H9 (cell line): Measurements from ENCODE around the gene DEPDC1B. TPM values are rescaled to one million over a fixed set of nuclear protein-coding genes. Genes with fewer than 3 reads are reported as not detected.

Source experiments
- DNase-seq: peaks from one replicate; pipeline ENCODE4 v3.0.0-alpha.2; 2017
- H2AFZ ChIP-seq: one replicate; pipeline ENCODE4 v1.6.1; 2013; ENCODE audit warnings: mild to moderate bottlenecking, low read length, control low read depth, moderate library complexity
- H2AK5ac ChIP-seq: 2 replicates; pipeline ENCODE4 v1.6.1; 2013; ENCODE audit warnings: low read length, control low read depth, mixed read lengths; ENCODE audit not compliant: insufficient read length
- H2BK120ac ChIP-seq: one replicate; pipeline ENCODE4 v1.6.1; 2013; ENCODE audit warnings: low read depth, mild to moderate bottlenecking, low read length, control low read depth, inconsistent platforms; ENCODE audit not compliant: poor library complexity, severe bottlenecking
- H2BK12ac ChIP-seq: 2 replicates; pipeline ENCODE4 v1.6.1; 2013; ENCODE audit warnings: low read length, control low read depth, mixed read lengths, low read depth; ENCODE audit not compliant: insufficient read length
- H2BK15ac ChIP-seq: 2 replicates; pipeline ENCODE4 v1.6.1; 2013; ENCODE audit warnings: low read depth, low read length, control low read depth
- H2BK20ac ChIP-seq: one replicate; pipeline ENCODE4 v1.6.1; 2013; ENCODE audit warnings: low read depth, mild to moderate bottlenecking, low read length, control low read depth, inconsistent platforms; ENCODE audit not compliant: poor library complexity, severe bottlenecking
- H2BK5ac ChIP-seq: 2 replicates; pipeline ENCODE4 v1.6.1; 2013; ENCODE audit warnings: low read length, control low read depth, mixed read lengths; ENCODE audit not compliant: insufficient read length
- H3K14ac ChIP-seq: 2 replicates; pipeline ENCODE4 v1.6.1; 2013; ENCODE audit warnings: low read length, control low read depth; ENCODE audit not compliant: insufficient read depth
- H3K18ac ChIP-seq: 2 replicates; pipeline ENCODE4 v1.6.1; 2013; ENCODE audit warnings: low read depth, mild to moderate bottlenecking, mixed read lengths, low read length, control low read depth; ENCODE audit not compliant: insufficient read length
- H3K23ac ChIP-seq: 2 replicates; pipeline ENCODE4 v1.6.1; 2013; ENCODE audit warnings: low read length, control low read depth, mixed read lengths, low read depth; ENCODE audit not compliant: insufficient read length
- H3K23me2 ChIP-seq: 2 replicates; pipeline ENCODE4 v1.6.1; 2013; ENCODE audit warnings: low read depth, mild to moderate bottlenecking, mixed read lengths, low read length, control low read depth; ENCODE audit not compliant: insufficient read length, poor library complexity, severe bottlenecking
- H3K27ac ChIP-seq: 2 replicates; pipeline ENCODE4 v1.5.1; 2013; ENCODE audit warnings: low read length, control low read depth, mixed read lengths, low read depth; ENCODE audit not compliant: insufficient read length
- H3K27me3 ChIP-seq: 2 replicates; pipeline ENCODE4 v1.6.1; 2013; ENCODE audit warnings: low read length, control low read depth, inconsistent platforms; ENCODE audit not compliant: insufficient read depth
- H3K4ac ChIP-seq: 2 replicates; pipeline ENCODE4 v1.6.1; 2013; ENCODE audit warnings: low read depth, mild to moderate bottlenecking, control low read depth, inconsistent platforms, low read length, moderate library complexity
- H3K4me1 ChIP-seq: 2 replicates; pipeline ENCODE4 v1.6.1; 2013; ENCODE audit warnings: low read length, control low read depth, inconsistent platforms; ENCODE audit not compliant: insufficient read depth
- H3K4me2 ChIP-seq: 2 replicates; pipeline ENCODE4 v1.6.1; 2013; ENCODE audit warnings: low read length, control low read depth, mixed read lengths; ENCODE audit not compliant: insufficient read length, insufficient read depth
- H3K56ac ChIP-seq: 2 replicates; pipeline ENCODE4 v1.6.1; 2013; ENCODE audit warnings: low read depth, mild to moderate bottlenecking, mixed read lengths, low read length, control low read depth; ENCODE audit not compliant: insufficient read length
- H3K79me1 ChIP-seq: 2 replicates; pipeline ENCODE4 v1.6.1; 2013; ENCODE audit warnings: low read depth, mild to moderate bottlenecking, moderate library complexity, low read length, control low read depth, inconsistent platforms; ENCODE audit not compliant: insufficient read depth, poor library complexity, severe bottlenecking
- H3K79me2 ChIP-seq: 2 replicates; pipeline ENCODE4 v1.6.1; 2013; ENCODE audit warnings: low read length, control low read depth, inconsistent platforms; ENCODE audit not compliant: insufficient read depth
- H3K9ac ChIP-seq: 2 replicates; pipeline ENCODE4 v1.6.1; 2013; ENCODE audit warnings: low read length, control low read depth, mixed read lengths; ENCODE audit not compliant: insufficient read length; ENCODE audit errors: extremely low read depth
- H3K9me3 ChIP-seq: one replicate; pipeline ENCODE4 v1.6.1; 2013; ENCODE audit warnings: low read depth, low read length, inconsistent platforms; ENCODE audit not compliant: control insufficient read depth
- H3T11ph ChIP-seq: one replicate; pipeline ENCODE4 v1.6.1; 2013; ENCODE audit warnings: mild to moderate bottlenecking, low read length, control low read depth, inconsistent platforms
- H4K20me1 ChIP-seq: one replicate; pipeline ENCODE4 v1.6.1; 2013; ENCODE audit not compliant: control insufficient read depth, insufficient read length, insufficient read depth
- H4K5ac ChIP-seq: 2 replicates; pipeline ENCODE4 v1.6.1; 2013; ENCODE audit warnings: low read depth, mild to moderate bottlenecking, mixed read lengths, low read length, control low read depth; ENCODE audit not compliant: insufficient read length
- H4K8ac ChIP-seq: replicated peaks from 2 replicates; pipeline ENCODE4 v1.6.1; 2013; ENCODE audit warnings: low read length, control low read depth, mixed read lengths, low read depth; ENCODE audit not compliant: insufficient read length
- H4K91ac ChIP-seq: 2 replicates; pipeline ENCODE4 v1.6.1; 2013; ENCODE audit warnings: low read depth, mild to moderate bottlenecking, moderate library complexity, mixed read lengths, low read length, control low read depth; ENCODE audit not compliant: insufficient read length
- H3K27ac Mint-ChIP-seq, 3 experiments: 2 replicates in 2 of 3; 3 replicates in 1 of 3; pipeline ENCODE4 v1.8.0; 2020 to 2021; ENCODE audit warnings: mixed read lengths in 3 of 3, mild to moderate bottlenecking in 1 of 3, moderate library complexity in 1 of 3
- H3K27me3 Mint-ChIP-seq: 2 replicates; pipeline ENCODE4 v1.8.0; 2021; ENCODE audit warnings: low read depth, mild to moderate bottlenecking, moderate library complexity, mixed read lengths
- H3K36me3 Mint-ChIP-seq, 3 experiments: 2 replicates in 2 of 3; 3 replicates in 1 of 3; pipeline ENCODE4 v1.8.0; 2020 to 2021; ENCODE audit warnings: low read depth in 3 of 3, mixed read lengths in 3 of 3; ENCODE audit not compliant: insufficient read depth in 1 of 3
- H3K4me1 Mint-ChIP-seq, 2 experiments: 2 replicates each; pipeline ENCODE4 v1.8.0; 2020; ENCODE audit warnings: mixed read lengths in 2 of 2
- H3K4me3 Mint-ChIP-seq, 2 experiments: 2 replicates in 1 of 2; 3 replicates in 1 of 2; pipeline ENCODE4 v1.8.0; 2020 to 2021; ENCODE audit warnings: mild to moderate bottlenecking in 2 of 2, mixed read lengths in 2 of 2, moderate library complexity in 1 of 2
- H3K9me3 Mint-ChIP-seq, 2 experiments: 2 replicates in 1 of 2; 3 replicates in 1 of 2; pipeline ENCODE4 v1.8.0; 2020; ENCODE audit warnings: mild to moderate bottlenecking in 2 of 2, mixed read lengths in 2 of 2, moderate library complexity in 1 of 2
- CTCF ChIP-seq: fragments of 200-600 bp; sonication (generic); conservative IDR thresholded peaks from 3 replicates; pipeline ENCODE4 v1.8.0; 2021; ENCODE audit warnings: antibody characterized with exemption, mild to moderate bottlenecking
- WGBS: extraction: QIAGEN DNeasy Blood & Tissue Kit; methylation state at CpG from one replicate; pipeline ENCODE4 v1.1.7; 2013; ENCODE audit warnings: missing lambda C conversion rate, low lambda C conversion rate, mixed read lengths; ENCODE audit not compliant: insufficient read length; ENCODE audit errors: extremely low coverage; 5-methylcytosine and 5-hydroxymethylcytosine counted together
- total RNA-seq: library from RNA; stranded (reverse); gene quantifications from 2 replicates; pipeline ENCODE4 v1.2.1, GENCODE V29; 2021

DEPDC1B gene
- total RNA-seq, 1 experiment from 2014 or later: 49.0 TPM

GRCh38 chr5:60727033-60727679, 27.2 kb upstream of the DEPDC1B start:
- Histone ChIP-seq H2BK20ac (no peak overlapping the region), H4K8ac (no peak overlapping the region), H2BK15ac (no peak overlapping the region), H4K91ac (no peak overlapping the region), H3K9ac (no peak overlapping the region), H2BK5ac (no peak overlapping the region), H4K5ac (no peak overlapping the region), H3T11ph (no peak overlapping the region), H3K79me2 (no peaks in the 10 kb centered on the region), H2AFZ (no peak overlapping the region), H3K23me2 (no peaks in the 10 kb centered on the region), H3K27ac (no peak overlapping the region), H3K79me1 (no peaks in the 10 kb centered on the region), H2BK12ac (no peak overlapping the region), H2AK5ac (no peak overlapping the region), H3K18ac (no peak overlapping the region), H3K4ac (no peak overlapping the region), H3K56ac (no peak overlapping the region), H3K27me3 (no peaks in the 10 kb centered on the region), H2BK120ac (no peak overlapping the region), H3K4me2 (no peak overlapping the region), H4K20me1 (no peaks in the 10 kb centered on the region), H3K14ac (no peak overlapping the region), H3K4me1 (no peaks in the 10 kb centered on the region), H3K23ac (no peak overlapping the region), H3K9me3 (no peaks in the 10 kb centered on the region)
- Mint-ChIP-seq H3K9me3 (peaks cover 2 to 4% of the 10 kb centered on the region in 2 experiments; a peak in 2 of 5 replicates), H3K27ac (no peak overlapping the region; a peak in 1 of 7 replicates), H3K36me3 (peaks cover 0 to 2% (median 0%) of the 10 kb centered on the region in 3 experiments; a peak in 2 of 7 replicates), H3K4me3 (no peak overlapping the region), H3K27me3 (peaks cover 4% of the 10 kb centered on the region), H3K4me1 (peaks cover 2 to 7% of the 10 kb centered on the region in 2 experiments)
- no CpG with 5 or more reads among the region's 1 CpG for WGBS
- no peak for TF ChIP-seq CTCF
- no peak for DNase-seq
